GM12891 (cell line): ENCODE results near the gene PSMF1.

ENCODE experiments used
- POLR2A ChIP-seq: IDR thresholded peaks from 2 replicates; pipeline ENCODE4 v1.6.1; 2011; ENCODE audit warnings: low read depth, low read length, control low read depth
- POLR2AphosphoS5 ChIP-seq: IDR thresholded peaks from 2 replicates; pipeline ENCODE4 v1.6.1; 2011; ENCODE audit warnings: low read depth, low read length, control low read depth
- SPI1 ChIP-seq: IDR thresholded peaks from 2 replicates; pipeline ENCODE4 v1.6.1; 2011; ENCODE audit warnings: low read depth, low read length, control low read depth

GRCh38 chr20:1085492-1086276 lies 32.7 kb upstream of the PSMF1 start:
- no peak for TF ChIP-seq POLR2A
- TF ChIP-seq POLR2AphosphoS5: no peak
- TF ChIP-seq SPI1: no peak
